Gastrocnemius medialis (tissue), 4 donors: ENCODE results near the gene TRAF5. TPM values are rescaled to one million over a fixed set of nuclear protein-coding genes. Genes with fewer than 3 reads are reported as not detected.

Experiments
- ATAC-seq, 2 donors: fragments of 150-250 bp; one replicate each; pipeline ENCODE4 v1.9.1; 2016
- DNase-seq, 2 donors: peaks; one replicate each; pipeline ENCODE4 v3.0.0-alpha.2; 2019
- H3K27ac ChIP-seq, 4 donors: fragments of 200-600 bp; sonication (generic); 1 replicate in 1 of 4; 2 replicates in 3 of 4; pipeline ENCODE4 v1.5.1; 2016 to 2018; ENCODE audit warnings: mild to moderate bottlenecking in 2 of 4, moderate library complexity in 1 of 4
- H3K27me3 ChIP-seq, 3 donors: fragments of 200-600 bp; sonication (generic) in 2 of 3; 1 replicate in 1 of 3; 2 replicates in 2 of 3; pipeline versions ENCODE4 v1.5.1 to v1.6.0; 2016 to 2019; ENCODE audit warnings: mild to moderate bottlenecking in 1 of 3, moderate library complexity in 1 of 3
- H3K36me3 ChIP-seq, 2 donors: fragments of 200-600 bp; sonication (generic) in 1 of 2; one replicate each; pipeline ENCODE4 v1.5.1; 2017 to 2018
- H3K4me1 ChIP-seq, 2 donors: fragments of 200-600 bp; sonication (generic) in 1 of 2; one replicate each; pipeline ENCODE4 v1.5.1; 2016 to 2017; ENCODE audit warnings: mild to moderate bottlenecking in 2 of 2
- H3K4me3 ChIP-seq, 4 donors: fragments of 200-600 bp; sonication (generic) in 3 of 4; 1 replicate in 1 of 4; 2 replicates in 3 of 4; pipeline ENCODE4 v1.5.1; 2016 to 2019; ENCODE audit warnings: mild to moderate bottlenecking in 2 of 4
- H3K9me3 ChIP-seq, 3 donors: fragments of 200-600 bp; sonication (generic) in 2 of 3; 1 replicate in 1 of 3; 2 replicates in 2 of 3; pipeline ENCODE4 v1.5.1; 2016 to 2019
- POLR2A ChIP-seq, 2 donors: fragments of 450-650 bp; IDR thresholded peaks; one replicate each; pipeline ENCODE4 v1.6.1; 2017; ENCODE audit warnings: antibody characterized with exemption in 2 of 2, mild to moderate bottlenecking in 2 of 2, moderate library complexity in 2 of 2
- in situ Hi-C, 4 donors: fragments of 200-750 bp; cut with MboI; loops; one replicate each; pipeline versions ENCODE4 v1.15.0 to v1.8.0; 2017; ENCODE audit warnings: low sequenced_read_pairs in 4 of 4
- intact Hi-C: fragments of 100-400 bp; cut with DNase I; formaldehyde crosslinking; loops from one replicate; pipeline ENCODE4 v1.15.1; 2023; ENCODE audit warnings: low total_unique reads
- total RNA-seq, 4 donors: library from RNA; depleted of rRNA; stranded (reverse); fragments of >200 nt; gene quantifications; one replicate each; pipeline versions ENCODE4 v1.1.0 to v1.2.3, GENCODE V29; 2016
- TF ChIP-seq, protein P1 (sequence below), 5 experiments: fragments of 450-650 bp in 3 of 5; fragments of 200-600 bp in 2 of 5; sonication (generic) in 2 of 5; IDR thresholded peaks in 4 of 5; conservative IDR thresholded peaks in 1 of 5; 1 replicate in 4 of 5; 2 replicates in 1 of 5; pipeline ENCODE4 v1.5.1; 2016 to 2019; ENCODE audit warnings: antibody characterized with exemption in 5 of 5, mild to moderate bottlenecking in 3 of 5, moderate library complexity in 3 of 5

Gene TRAF5
- total RNA-seq, 4 donors from 2014 or later = 0.29 to 0.84 (median 0.60) TPM

DNA sequence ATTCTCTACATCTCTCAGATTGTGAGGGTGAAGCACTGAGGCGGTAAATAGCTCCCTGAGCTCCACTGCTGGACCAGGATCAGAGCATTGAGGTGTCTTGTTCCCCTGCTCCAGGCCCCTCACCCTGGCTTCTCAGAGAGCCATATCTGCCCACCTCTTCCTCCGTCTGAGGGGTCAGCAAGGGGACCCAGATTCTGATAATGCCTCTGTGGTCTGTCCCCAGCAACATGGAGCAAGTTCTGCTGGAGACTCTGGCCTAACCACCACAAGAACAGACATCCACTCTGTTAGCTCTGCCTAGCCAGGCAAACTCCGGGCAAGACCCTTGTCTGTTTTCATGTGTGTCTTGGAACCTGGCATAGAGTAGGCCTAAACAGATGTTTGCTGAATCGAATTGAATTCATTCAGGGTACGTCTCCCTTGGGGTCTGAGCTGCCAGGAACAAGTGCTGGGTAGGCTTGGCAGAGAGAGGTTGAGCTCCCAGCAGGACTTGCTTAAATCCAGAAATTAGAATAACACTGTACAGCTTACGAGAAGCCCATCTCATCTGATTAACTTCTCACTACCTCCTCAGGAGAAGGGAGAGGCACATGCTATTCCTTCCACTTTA, 2.3 kb downstream of the TRAF5 start:
- ATAC-seq = no peak
- Histone ChIP-seq H3K4me3 (no peak overlapping the region), H3K27me3 (no peaks in the 10 kb centered on the region), H3K36me3 (no peaks in the 10 kb centered on the region), H3K4me1 (no peaks in the 10 kb centered on the region), H3K27ac (no peak overlapping the region), H3K9me3 (no peaks in the 10 kb centered on the region)
- in situ Hi-C loops = loop anchor here in 2 of 4 donors (10.0 kb wide), 3 partner anchors 64 to 326 kb away; no protein-coding TSS in a partner anchor
- TF ChIP-seq, protein P1, sequence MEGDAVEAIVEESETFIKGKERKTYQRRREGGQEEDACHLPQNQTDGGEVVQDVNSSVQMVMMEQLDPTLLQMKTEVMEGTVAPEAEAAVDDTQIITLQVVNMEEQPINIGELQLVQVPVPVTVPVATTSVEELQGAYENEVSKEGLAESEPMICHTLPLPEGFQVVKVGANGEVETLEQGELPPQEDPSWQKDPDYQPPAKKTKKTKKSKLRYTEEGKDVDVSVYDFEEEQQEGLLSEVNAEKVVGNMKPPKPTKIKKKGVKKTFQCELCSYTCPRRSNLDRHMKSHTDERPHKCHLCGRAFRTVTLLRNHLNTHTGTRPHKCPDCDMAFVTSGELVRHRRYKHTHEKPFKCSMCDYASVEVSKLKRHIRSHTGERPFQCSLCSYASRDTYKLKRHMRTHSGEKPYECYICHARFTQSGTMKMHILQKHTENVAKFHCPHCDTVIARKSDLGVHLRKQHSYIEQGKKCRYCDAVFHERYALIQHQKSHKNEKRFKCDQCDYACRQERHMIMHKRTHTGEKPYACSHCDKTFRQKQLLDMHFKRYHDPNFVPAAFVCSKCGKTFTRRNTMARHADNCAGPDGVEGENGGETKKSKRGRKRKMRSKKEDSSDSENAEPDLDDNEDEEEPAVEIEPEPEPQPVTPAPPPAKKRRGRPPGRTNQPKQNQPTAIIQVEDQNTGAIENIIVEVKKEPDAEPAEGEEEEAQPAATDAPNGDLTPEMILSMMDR (IDR thresholded peaks at IDR 0.05 in 4 of 5, conservative IDR thresholded peaks at IDR 0.05 in 1 of 5) = no peak
- TF ChIP-seq POLR2A (IDR thresholded peaks at IDR 0.05) = no peak
- intact Hi-C loops = loop anchor here (10.0 kb wide), 2 partner anchors 146 to 326 kb away; no protein-coding TSS in a partner anchor
- DNase-seq = no peak

DNA sequence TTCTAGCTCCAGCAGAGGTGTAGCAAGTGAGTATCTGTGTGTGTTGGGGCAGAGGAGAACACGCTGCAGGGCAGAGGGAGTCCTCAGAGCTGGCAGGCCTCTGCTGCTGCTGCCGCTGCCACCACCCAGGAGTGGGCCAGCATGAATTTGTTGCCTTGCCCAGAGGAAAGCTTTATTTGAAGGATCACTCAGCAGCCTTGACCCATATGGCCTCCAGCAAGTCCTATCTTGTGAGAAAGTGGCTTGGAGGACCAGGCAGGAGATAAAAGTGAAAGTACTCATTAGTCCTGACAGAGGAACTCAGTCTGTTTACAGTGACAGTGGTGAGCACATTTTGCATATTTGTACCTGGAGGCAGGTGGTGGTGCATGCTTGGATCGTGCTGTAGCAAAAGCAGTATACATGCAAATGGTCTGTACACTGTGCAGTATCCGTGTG, 3.1 kb downstream of the TRAF5 start:
- Histone ChIP-seq H3K36me3 (no peaks in the 10 kb centered on the region), H3K9me3 (no peaks in the 10 kb centered on the region), H3K27ac (no peak overlapping the region), H3K4me3 (no peak overlapping the region), H3K27me3 (no peaks in the 10 kb centered on the region), H3K4me1 (no peaks in the 10 kb centered on the region)
- ATAC-seq (no peak), DNase-seq (no peak)
- in situ Hi-C loops = loop anchor here in 2 of 4 donors (10.0 kb wide), 3 partner anchors 65 to 325 kb away; no protein-coding TSS in a partner anchor
- no peak for TF ChIP-seq POLR2A (IDR thresholded peaks at IDR 0.05)
- TF ChIP-seq, protein P1 (IDR thresholded peaks at IDR 0.05 in 4 of 5, conservative IDR thresholded peaks at IDR 0.05 in 1 of 5) = no peak
- intact Hi-C loops = loop anchor here (10.0 kb wide), 2 partner anchors 145 to 325 kb away; no protein-coding TSS in a partner anchor

DNA sequence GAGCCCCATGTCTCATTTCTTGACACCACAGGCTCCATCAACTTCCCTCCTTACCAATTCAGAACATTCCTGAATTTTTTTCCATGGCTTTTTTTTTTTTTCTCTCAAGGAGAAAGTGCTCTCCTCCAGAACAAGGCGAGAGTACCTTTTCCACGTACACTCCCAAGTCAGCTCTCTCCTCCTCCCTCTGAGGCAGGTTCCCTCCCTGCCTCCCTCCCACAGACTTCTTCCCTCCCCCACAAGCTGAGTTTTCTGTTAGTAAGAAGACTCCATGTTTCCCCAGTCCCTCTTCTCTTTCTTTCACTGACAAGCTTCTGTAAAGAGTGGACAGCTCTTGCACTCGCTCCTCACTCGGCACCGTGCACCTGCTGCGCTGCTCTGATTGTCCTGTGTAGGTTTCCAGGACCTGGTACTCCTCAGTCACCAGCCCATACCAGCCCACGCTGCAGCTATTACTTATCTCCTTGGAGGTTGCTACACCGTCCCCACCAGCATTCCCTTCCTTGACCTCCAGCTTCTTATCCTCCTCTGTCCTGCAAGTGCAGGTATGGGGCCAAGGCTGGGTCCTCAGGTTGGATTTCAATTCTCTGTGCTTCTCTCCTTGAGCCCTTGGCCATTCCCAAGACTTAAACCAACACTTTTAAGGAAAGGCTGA, 3.8 kb downstream of the TRAF5 start:
- in situ Hi-C loops (no loop called here), intact Hi-C loops (no loop called here)
- TF ChIP-seq, protein P1 (IDR thresholded peaks at IDR 0.05 in 4 of 5, conservative IDR thresholded peaks at IDR 0.05 in 1 of 5) = no peak
- no peak for TF ChIP-seq POLR2A (IDR thresholded peaks at IDR 0.05)
- Histone ChIP-seq H3K9me3 (no peaks in the 10 kb centered on the region), H3K36me3 (no peaks in the 10 kb centered on the region), H3K27me3 (no peaks in the 10 kb centered on the region), H3K4me3 (no peak overlapping the region), H3K27ac (no peak overlapping the region), H3K4me1 (no peaks in the 10 kb centered on the region)
- ATAC-seq (no peak), DNase-seq (no peak)

GRCh38 chr1:211331011-211331709, 4.5 kb downstream of the TRAF5 start:
- TF ChIP-seq, protein P1 (IDR thresholded peaks at IDR 0.05 in 4 of 5, conservative IDR thresholded peaks at IDR 0.05 in 1 of 5) = no peak
- TF ChIP-seq POLR2A (IDR thresholded peaks at IDR 0.05) = no peak
- no peaks in the 10 kb centered on the region for H3K9me3 ChIP-seq
- no peak for DNase-seq
- H3K27ac ChIP-seq = no peak overlapping the region
- no peak overlapping the region for H3K4me3 ChIP-seq
- H3K27me3 ChIP-seq = no peaks in the 10 kb centered on the region
- ATAC-seq = no peak
- intact Hi-C loops = no loop called here
- no peaks in the 10 kb centered on the region for H3K4me1 ChIP-seq
- in situ Hi-C loops = no loop called here
- no peaks in the 10 kb centered on the region for H3K36me3 ChIP-seq
